NCI-H524 treated with DMSO at 0.1 percent for 48 hours (cell line): Measurements from ENCODE around the gene CRY2.

ENCODE experiments used
- DNase-seq: peaks from one replicate; lab custom pipeline; 2025; lab: John Stamatoyannopoulos, UW

The CRY2 gene

GRCh38 chr11:45930951-45931570 is 83.8 kb downstream of the CRY2 start:
- no peak for DNase-seq

- no peak for DNase-seq
These were observed 84.5 kb downstream of the CRY2 start for GRCh38 chr11:45931739-45932138.

- DNase-seq: no peak
These were observed 84.9 kb downstream of the CRY2 start for GRCh38 chr11:45932217-45932616.
